Measurements from ENCODE around the gene MRM2. TPM values are rescaled to one million over a fixed set of nuclear protein-coding genes. Genes with fewer than 3 reads are reported as not detected.

The MRM2 gene
- total RNA-seq, 2 donors from 2014 or later, result 13.2 to 13.7 TPM

DNA sequence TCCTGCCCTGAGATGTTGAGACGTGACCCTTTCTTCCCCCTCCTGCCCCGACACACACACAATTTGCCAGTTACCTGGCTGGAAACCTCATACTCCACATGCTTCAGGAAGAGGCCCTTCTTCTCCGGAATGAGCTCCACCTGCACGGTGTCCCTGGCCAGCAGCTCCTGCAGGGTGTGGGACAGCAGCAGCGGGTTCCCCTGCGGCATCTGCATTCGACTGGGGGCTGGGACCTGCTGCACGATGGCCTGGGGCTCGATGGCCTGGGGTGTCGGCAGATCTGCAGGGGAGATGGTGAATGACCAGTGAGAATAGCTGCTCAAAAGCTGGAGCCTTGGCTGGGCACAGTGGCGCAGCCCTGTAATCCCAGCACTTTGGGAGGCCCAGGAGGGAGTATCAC is 36.0 kb upstream of the MRM2 start:
- H3K27me3 ChIP-seq, result no peaks in the 10 kb centered on the region
- no peak overlapping the region for H3K27ac ChIP-seq
- TF ChIP-seq, protein P1, sequence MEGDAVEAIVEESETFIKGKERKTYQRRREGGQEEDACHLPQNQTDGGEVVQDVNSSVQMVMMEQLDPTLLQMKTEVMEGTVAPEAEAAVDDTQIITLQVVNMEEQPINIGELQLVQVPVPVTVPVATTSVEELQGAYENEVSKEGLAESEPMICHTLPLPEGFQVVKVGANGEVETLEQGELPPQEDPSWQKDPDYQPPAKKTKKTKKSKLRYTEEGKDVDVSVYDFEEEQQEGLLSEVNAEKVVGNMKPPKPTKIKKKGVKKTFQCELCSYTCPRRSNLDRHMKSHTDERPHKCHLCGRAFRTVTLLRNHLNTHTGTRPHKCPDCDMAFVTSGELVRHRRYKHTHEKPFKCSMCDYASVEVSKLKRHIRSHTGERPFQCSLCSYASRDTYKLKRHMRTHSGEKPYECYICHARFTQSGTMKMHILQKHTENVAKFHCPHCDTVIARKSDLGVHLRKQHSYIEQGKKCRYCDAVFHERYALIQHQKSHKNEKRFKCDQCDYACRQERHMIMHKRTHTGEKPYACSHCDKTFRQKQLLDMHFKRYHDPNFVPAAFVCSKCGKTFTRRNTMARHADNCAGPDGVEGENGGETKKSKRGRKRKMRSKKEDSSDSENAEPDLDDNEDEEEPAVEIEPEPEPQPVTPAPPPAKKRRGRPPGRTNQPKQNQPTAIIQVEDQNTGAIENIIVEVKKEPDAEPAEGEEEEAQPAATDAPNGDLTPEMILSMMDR (IDR thresholded peaks at IDR 0.05), result no peak
- H3K4me3 ChIP-seq, result no peak overlapping the region
- no peak for DNase-seq (ENCODE audit: low spot score)
- H3K36me3 ChIP-seq, result peaks cover 20% of the 10 kb centered on the region
- no peaks in the 10 kb centered on the region for H3K9me3 ChIP-seq
- peaks cover 0 to 18% of the 10 kb centered on the region in 2 donors for H3K4me1 ChIP-seq

DNA sequence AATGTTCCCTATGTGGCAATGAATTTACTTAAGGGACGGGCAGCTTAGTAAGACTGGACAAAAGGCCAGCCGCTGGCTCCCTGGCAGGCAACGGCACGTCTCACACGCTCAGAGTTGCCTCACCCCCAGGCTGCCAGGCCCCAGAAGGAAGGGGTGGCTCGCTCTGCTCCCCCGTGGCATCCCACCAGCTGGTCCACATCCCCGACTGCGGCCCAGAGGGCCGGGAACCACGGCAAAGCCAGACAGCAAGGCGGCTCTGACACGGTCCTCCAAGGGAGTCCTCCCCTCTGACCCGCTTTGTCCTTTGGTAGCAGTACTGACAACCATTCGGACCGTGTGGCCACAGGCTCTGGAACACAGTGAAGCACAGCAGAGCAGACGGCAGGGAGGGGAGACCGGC is 34.1 kb upstream of the MRM2 start:
- TF ChIP-seq, protein P1 (IDR thresholded peaks at IDR 0.05), result no peak
- Histone ChIP-seq H3K4me1 (peaks cover 0 to 3% of the 10 kb centered on the region in 2 donors), H3K9me3 (no peaks in the 10 kb centered on the region), H3K36me3 (peaks cover 29% of the 10 kb centered on the region), H3K27me3 (no peaks in the 10 kb centered on the region), H3K4me3 (no peak overlapping the region), H3K27ac (no peak overlapping the region)
- no peak for DNase-seq (ENCODE audit: low spot score)

DNA sequence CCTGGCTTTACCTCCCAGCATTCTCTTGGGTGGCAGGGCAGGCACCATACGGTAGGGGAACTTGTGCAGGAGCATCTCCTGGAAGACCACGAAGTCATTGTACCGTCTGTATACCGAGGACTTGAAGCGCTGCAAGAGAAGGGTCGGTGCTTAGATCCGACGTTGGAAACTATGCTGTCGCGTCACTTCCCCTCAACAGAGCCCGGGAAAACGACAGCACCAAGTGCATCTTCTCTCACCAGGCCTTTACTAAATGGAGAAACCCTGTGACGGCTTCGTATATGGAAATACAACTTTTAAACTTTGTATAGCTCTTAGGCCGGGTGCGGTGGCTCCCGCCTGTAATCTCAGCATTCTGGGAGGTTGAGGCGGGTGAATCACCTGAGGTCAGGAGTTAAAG is 33.1 kb upstream of the MRM2 start:
- no peak for DNase-seq (ENCODE audit: low spot score)
- H3K36me3 ChIP-seq, result peaks cover 29% of the 10 kb centered on the region
- H3K4me1 ChIP-seq, result no peaks in the 10 kb centered on the region
- no peaks in the 10 kb centered on the region for H3K9me3 ChIP-seq
- TF ChIP-seq, protein P1 (IDR thresholded peaks at IDR 0.05), result no peak
- no peak overlapping the region for H3K4me3 ChIP-seq
- no peak overlapping the region for H3K27ac ChIP-seq
- H3K27me3 ChIP-seq, result no peaks in the 10 kb centered on the region

DNA sequence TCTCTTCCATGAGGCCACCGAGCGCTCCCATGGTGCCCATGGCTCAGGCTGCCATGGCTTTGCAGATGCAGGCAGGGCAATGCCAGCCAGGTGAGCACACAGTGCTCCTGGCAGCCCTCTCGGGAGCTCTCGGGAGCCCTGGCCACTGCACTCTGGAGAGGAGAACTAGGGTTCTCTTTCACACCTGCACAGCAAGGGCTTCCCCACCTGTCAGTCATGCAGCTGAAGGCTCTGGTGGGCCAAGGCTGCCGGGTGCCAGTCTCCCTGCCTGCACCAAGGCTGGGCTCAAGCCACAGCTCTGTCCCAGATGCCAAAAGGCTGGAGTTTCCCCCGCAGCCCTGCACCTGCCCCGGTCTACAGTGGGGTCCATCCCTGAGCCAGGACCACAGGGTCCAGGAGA is 32.7 kb upstream of the MRM2 start:
- no peak for DNase-seq (ENCODE audit: low spot score)
- Histone ChIP-seq H3K9me3 (no peaks in the 10 kb centered on the region), H3K27me3 (no peaks in the 10 kb centered on the region), H3K4me1 (peaks cover 0 to 4% of the 10 kb centered on the region in 2 donors), H3K4me3 (no peak overlapping the region), H3K36me3 (peaks cover 29% of the 10 kb centered on the region), H3K27ac (no peak overlapping the region)
- TF ChIP-seq, protein P1 (IDR thresholded peaks at IDR 0.05), result no peak

DNA sequence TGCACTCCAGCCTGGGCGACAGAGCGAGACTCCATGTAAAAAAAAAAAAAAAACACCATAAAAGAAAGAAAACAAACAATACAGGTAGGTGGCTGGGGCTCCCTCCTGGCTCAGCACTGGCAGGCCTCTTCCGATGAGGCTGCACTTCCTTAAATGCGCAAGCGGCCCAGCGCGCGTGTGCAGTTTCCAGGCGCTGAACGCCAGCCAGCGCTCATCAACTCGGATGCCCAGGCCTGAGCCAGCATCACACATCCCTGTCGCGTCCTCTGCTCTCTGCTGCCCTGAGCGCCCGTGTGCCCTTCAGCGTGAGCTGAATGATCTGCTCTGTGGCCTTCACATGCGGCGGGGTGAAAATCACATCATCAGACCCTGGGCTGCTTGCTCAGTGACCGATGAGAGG is 31.9 kb upstream of the MRM2 start:
- Histone ChIP-seq H3K9me3 (no peaks in the 10 kb centered on the region), H3K4me3 (no peak overlapping the region), H3K27me3 (no peaks in the 10 kb centered on the region), H3K36me3 (peaks cover 29% of the 10 kb centered on the region), H3K27ac (no peak overlapping the region), H3K4me1 (peaks cover 0 to 4% of the 10 kb centered on the region in 2 donors)
- no peak for DNase-seq (ENCODE audit: low spot score)
- TF ChIP-seq, protein P1 (IDR thresholded peaks at IDR 0.05), result no peak

DNA sequence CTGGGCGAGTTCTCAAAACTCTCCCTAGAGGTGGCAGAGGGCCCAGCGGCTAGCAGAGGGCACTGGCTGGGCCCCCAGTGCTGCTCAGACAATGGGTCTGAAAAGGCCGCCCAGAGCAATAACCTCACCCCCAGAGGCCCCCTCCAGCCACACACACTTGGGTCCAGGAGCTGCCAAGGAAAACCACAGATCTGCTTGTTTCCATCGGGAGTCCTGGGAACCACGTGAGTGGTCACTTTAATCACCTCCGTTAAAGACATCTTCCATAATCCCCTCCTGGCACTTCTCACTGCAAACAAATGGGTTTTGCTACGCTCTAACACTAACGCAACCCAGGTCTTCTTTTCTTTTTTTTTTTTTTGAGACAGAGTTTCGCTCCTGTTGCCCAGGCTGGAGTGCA is 30.0 kb upstream of the MRM2 start:
- Histone ChIP-seq H3K27me3 (no peaks in the 10 kb centered on the region), H3K4me3 (no peak overlapping the region), H3K36me3 (peaks cover 25% of the 10 kb centered on the region), H3K9me3 (no peaks in the 10 kb centered on the region), H3K4me1 (peaks cover 0 to 4% of the 10 kb centered on the region in 2 donors), H3K27ac (no peak overlapping the region)
- TF ChIP-seq, protein P1 (IDR thresholded peaks at IDR 0.05), result no peak
- no peak for DNase-seq (ENCODE audit: low spot score)
